Activated CD8-positive, alpha-beta memory T cell treated with anti-CD3 and anti-CD28 coated beads for 24 hours (primary cell): ENCODE data around the gene LGALS4.
"Not testable (repeated sequence)": the region's sequence is repeated elsewhere in the genome, so short reads cannot be mapped to it uniquely, and the experiment has no call there.

Experiments
- DNase-seq: peaks from one replicate; pipeline ENCODE4 v3.0.0-alpha.2; 2020

Gene LGALS4

GRCh38 chr19:38817081-38817480 lies 4.3 kb upstream of the LGALS4 start:
- no peak for DNase-seq

- no peak for DNase-seq
Observed at GRCh38 chr19:38816131-38816750, 3.5 kb upstream of the LGALS4 start.

GRCh38 chr19:38815059-38816001 lies 2.6 kb upstream of the LGALS4 start:
- no peak for DNase-seq

GRCh38 chr19:38813932-38814331 lies 1.2 kb upstream of the LGALS4 start:
- DNase-seq: not testable (repeated sequence)

DNA sequence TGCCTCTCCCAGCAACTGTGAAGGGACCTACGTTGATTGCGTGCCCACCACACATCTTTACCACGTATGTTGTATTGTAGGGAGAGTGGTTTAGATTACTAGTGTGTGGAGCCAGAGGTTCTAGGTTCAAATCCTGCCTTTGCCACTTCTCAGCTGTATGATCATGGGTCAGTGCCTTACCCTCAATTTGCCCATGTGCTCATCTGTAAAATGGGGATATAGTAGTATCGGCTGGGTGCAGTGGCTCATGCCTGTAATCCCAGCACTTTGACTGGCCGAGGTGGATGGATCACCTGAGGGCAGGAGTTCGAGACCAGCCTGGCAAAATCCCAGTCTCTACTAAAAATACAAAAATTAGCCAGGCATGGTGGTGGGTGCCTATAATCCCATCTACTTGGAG lies 578 bp upstream of the LGALS4 start:
- no peak for DNase-seq

DNA sequence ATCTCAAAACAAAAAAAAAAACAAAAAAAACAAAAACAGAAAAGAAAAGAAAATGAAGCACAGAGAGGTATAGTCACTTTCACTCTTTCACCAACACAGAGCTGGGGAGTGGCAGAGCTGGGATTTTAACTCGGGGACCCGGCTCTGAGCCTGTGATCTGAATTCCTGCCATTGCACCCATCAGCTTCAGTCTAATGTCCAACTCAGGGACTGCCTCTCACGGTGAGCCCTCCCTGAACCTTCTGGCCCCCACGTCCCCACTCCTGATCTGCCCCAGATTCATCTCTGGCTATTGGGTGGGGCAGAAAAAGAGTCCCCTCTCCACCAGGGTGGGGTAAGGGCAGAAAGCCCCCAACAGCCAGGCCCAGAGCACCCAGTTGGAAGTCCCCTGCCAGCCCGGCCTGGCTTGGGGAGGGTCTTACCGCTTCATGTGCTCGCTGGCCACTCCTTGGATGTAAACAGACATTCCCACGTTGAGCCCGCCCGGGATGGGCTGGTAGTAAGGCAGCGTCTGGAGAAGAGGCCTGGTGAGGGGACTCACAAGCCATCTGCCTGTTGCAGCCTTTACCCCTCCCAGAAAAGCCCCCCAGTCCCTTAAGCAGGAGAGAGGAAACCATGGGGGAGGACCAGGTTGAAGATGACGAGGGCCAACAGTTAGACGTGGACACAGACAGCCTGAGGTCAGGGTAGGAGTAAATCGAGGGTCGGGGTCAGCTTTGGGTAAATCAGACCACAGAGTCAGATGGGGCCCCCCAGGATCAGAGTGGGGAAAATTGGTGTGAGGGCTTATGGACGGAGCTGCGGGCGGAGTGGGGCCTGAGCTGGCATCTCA lies 520 bp downstream of the LGALS4 start:
- DNase-seq: no peak

DNA sequence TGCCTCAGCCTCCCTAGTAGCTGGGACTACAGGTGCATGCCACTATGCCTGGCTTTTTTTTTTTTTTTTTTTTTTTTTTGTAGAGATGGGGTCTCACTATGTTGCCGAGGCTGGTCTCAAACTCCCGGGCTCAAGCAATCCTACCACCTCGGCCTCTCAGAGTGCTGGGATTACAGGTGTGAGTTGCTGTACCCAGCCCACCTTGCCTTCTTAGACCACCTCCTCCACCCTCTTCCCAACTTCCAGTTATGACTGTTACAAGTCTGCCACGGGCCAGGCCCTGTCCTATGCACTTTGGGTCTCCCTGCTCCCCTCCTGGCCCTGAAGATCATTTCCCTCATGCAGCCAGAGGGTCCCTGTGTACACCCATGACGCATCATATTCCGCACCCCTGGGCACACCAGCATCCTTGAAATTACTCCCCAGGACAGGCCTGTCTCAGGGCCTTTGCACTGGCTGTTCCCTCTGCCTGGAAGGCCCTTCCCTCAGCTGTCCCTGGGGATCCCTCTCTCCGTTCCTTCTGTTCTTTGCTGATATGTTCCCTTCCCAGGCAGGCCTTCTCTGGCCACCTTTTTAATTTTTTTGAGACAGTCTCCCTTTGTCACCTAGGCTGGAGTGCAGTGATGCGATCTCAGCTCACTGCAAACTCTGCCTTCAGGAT lies 3.0 kb downstream of the LGALS4 start:
- DNase-seq: no peak

GRCh38 chr19:38808741-38809140 lies 4.0 kb downstream of the LGALS4 start:
- DNase-seq: no peak

- DNase-seq: not testable (repeated sequence)
Observed at GRCh38 chr19:38807374-38808098, 5.2 kb downstream of the LGALS4 start.

DNA sequence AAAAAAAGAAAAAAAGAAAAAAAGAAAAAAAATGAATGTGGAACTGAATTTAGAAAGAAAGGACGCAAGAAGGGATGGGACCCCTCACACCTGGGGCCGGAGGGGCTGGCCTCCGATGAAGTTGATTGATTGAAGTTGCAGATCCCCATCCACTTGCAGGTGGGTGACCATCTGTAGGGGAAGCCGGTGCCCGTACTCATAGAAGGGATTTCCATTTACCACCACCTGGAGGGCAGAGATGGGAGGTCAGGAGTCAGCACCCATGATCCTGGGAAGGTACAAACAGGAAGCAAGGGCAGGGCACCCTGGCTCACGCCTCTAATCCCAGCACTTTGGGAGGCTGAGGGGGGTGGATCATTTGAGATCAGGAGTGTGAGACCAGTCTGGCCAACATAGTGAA lies 6.4 kb downstream of the LGALS4 start:
- no peak for DNase-seq

- DNase-seq: no peak
Observed at GRCh38 chr19:38805180-38805579, 7.6 kb downstream of the LGALS4 start.

GRCh38 chr19:38803543-38803942 lies 9.2 kb downstream of the LGALS4 start:
- DNase-seq: no peak

GRCh38 chr19:38801359-38802095 lies 11.2 kb downstream of the LGALS4 start:
- DNase-seq: no peak

GRCh38 chr19:38800577-38801347 lies 12.0 kb downstream of the LGALS4 start:
- no peak for DNase-seq

GRCh38 chr19:38799104-38799503 lies 13.6 kb downstream of the LGALS4 start:
- no peak for DNase-seq

- DNase-seq: not testable (repeated sequence)
Observed at GRCh38 chr19:38797781-38798180, 15.0 kb downstream of the LGALS4 start.

DNA sequence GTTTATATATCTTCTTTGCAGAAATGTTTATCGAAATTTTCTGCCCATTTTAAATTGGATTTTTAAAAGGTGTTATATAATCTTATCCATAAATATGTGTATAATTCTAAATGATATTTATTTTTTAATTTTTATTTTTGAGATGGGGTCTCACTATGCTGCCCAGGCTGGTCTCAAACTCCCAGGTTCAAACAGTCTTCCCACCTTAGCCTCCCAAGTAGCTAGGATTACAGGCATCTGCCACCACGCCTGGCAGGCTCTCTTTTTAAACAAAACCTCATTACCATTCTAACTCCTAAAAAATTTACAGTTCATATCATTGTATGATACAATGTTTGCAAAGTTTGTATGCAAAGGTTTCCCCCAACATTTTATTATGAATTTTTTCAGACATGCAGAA lies 16.6 kb downstream of the LGALS4 start:
- no peak for DNase-seq

DNA sequence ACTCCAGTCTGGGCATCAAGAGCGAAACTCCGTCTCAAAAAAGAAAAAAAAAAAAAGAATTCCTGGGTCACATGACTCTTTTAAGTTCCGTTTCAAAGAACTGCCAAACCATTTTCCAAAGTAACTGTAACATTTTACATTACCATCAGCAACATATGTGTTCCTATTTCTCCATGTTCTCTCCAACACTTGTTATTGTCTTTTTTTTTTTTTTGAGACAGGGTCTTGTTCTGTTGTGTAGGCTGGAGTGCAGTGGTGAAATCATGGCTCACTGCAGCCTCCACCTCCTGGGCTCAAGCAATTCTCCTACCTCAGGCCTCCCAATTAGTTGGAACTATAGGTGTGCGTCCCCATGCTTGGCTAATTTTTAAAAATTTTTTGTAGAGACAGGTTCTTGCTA lies 17.2 kb downstream of the LGALS4 start:
- no peak for DNase-seq

- no peak for DNase-seq
Observed at GRCh38 chr19:38793671-38794070, 19.1 kb downstream of the LGALS4 start.

- no peak for DNase-seq
Observed at GRCh38 chr19:38793177-38793576, 19.6 kb downstream of the LGALS4 start.
